Activated CD4-positive, alpha-beta T cell treated with anti-CD3 and anti-CD28 coated beads, Interleukin-2, amount 50 U/mL, for 48 hours (primary cell): Measurements from ENCODE around the gene NAALADL1.
"Not testable (repeated sequence)": the region's sequence is repeated elsewhere in the genome, so short reads cannot be mapped to it uniquely, and the experiment has no call there.

Experiments used
- DNase-seq, 2 experiments: peaks; one replicate each; pipeline ENCODE4 v3.0.0-alpha.2; 2020

NAALADL1 gene

DNA sequence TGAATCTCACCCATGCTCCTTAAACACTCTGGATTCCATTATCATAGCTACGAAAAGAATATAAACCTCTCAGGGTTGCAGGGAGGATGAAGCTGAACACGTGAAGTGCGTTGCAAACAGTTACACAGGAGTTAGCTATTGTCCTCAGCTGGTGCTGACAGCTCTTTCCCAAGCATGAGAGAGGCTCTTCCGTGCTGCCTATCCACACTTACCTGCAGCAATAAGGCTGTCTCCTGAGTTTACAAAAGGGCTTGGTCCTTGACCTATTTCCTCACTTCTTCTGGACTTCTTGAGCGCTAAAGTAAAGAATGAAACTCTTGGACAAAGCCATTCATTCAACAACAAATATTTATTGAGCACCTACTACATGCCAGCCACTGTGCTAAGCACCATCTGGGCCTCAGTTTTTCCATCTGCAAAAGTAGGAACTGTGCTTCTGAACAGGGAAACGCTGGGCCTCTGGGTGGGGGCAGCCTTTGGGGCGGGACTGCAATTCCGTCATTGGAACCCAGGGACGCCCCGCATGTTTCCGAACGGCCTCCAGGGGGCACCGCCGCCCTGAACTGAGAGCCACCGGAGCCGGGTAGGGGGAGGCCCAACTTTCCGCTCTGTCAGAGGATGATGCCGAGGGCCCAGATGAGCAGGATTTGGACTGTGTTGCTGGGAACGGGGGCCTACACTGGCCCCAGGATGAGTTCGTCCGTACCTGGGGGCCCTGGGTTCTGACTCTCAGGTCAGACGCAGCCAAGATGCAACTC, 45.0 kb downstream of the NAALADL1 start:
- DNase-seq, result peak; percentile 93 to 95

DNA sequence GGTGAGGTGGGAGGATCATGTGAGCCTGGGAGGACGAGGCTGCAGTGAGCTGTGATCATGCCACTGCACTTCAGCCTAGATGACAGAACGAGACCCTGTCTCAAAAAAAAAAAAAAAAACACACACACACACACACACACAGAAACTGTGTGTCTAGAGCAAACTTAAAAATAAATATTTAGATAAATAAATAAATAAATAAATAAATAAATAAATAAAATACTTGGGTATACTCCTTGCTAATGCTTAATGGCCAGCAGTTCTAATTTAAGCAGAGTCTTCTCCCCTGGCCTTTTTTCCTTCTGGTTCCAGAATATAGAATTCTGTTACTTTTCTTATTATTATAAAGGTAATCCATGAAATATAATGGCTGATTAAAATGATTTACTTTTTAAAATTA, 49.5 kb downstream of the NAALADL1 start:
- DNase-seq, result no peak

DNA sequence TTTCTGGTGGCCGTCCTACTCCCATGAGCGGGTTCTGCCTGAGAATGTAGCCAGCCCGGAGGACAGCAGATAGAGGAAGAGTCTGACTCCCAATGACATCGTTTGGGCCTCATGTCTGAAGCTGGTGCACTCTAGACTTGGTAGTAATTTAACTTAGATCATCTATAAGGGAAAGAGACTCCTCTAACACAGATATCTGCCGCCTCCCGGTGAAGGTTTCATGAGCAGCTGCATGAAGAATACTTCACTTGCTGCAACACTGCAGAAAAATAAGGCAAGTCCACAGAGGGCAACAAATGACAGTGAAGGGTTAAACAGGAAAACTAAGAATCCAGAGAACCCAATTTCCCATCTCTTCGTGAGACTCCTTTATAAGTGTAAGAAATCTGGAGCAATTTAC, 50.3 kb downstream of the NAALADL1 start:
- no peak for DNase-seq

DNA sequence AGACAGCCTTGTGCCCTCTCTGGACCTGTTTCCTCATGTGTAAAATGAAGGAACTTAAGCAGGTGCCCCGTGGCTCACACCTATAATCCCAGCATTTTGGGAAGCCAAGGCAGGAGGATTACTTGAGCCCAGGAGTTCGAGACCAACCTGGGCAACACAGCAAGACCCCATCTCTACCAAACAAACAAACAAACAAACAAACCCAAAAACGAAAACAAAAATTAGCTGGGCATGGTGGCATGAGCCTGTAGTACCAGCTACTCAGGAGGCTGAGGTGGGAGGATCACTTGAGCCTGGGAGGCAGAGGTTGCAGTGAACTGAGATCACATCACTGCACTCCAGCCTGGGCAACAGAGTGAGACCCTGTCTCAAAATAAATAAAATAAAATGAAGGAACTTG, 54.4 kb downstream of the NAALADL1 start:
- DNase-seq, result not testable (repeated sequence)

DNA sequence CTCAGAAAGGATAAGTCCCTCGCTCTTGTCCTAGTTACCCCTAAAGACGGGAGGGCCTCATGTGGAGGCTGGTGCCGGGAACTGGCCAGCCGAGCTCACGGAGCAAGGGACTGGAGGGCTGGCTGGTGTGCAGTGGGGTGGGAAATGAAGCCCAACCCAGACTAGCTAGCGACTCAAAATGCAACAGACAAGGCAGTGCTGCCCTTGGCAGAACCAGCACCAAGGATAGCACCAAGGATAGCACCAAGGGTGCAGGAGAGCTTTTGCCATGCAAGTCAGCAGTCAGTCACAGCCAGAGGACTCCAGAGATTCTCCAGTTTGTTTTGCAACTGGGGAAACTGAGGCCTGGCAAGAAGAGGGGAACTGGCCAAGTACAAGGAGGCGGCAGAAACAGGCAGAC, 55.1 kb downstream of the NAALADL1 start:
- DNase-seq, result no peak

DNA sequence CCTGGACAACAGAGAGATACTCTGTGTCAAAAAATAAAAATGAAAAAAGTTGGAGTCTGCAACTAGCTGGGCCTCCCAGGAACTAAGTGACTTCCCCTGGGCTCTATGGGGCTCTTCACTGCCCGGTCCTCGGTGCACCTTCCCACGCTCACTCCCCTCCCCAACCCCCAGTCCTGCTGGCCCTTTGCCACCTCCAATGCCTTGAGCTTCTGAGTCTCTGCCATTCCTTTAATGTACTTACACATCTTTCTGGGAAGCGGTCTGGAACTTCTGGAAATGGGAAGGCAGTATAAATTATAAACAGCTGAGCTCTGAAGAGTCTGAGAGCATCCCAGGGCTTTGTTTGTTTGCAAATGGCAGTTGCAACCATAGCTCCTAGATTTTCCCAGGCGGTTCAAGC, 55.6 kb downstream of the NAALADL1 start:
- DNase-seq, result no peak

DNA sequence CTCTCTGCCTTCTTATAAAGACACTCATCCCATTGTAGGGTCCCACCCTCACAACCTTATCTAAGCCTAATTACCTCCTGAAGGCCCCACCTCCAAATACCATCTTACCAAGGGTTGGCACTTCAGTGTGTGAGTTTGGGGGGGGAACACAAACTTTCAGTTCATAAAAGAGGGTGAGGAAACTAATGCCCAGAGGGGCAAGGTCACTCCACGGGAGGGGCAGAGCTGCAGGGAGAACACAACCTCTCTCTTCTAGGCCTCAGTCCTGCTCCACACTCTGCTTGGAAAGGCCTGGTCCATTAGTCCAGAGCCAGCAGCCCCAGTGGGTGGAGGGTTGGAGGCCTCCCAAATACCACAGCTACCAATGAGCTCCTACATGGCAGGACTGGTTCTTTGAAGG, 58.9 kb downstream of the NAALADL1 start:
- DNase-seq, result no peak

DNA sequence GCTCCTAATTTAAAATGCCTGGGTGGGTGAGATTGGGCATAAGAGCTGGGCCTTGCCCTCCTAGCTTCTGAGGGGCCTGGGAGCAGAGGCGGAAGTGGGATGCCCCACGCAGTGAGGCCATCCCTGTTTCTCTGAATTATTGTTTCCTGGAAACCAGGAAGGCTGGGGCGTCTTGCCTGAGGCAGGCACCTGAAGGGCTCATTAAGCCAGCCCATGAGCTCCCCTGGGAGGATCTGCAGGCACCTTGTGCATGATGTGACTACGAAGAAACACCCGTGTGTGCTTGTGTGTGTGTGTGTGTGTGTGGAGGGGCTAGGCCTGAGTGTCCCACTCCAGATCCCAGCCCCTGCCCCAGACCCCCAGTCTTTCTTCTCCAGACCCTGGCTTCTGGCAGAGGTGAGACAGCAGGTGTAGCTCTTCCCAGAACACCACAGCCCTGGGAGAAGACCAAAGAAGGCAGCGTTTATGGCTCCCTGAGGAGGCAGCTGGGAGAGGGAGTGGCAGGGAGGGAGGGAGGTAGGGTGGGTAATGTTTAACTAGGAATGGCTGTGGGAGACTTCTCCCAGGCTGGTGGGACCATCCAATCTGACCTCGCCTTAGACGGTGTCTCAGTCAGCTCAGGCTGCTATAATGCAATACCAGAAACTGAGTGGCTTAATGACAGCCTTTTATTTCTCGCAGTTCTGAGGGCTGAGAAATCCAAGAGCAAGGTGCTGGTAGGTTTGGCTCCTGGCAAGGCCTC, 59.5 kb downstream of the NAALADL1 start:
- DNase-seq, result peak; percentile 10 to 25

DNA sequence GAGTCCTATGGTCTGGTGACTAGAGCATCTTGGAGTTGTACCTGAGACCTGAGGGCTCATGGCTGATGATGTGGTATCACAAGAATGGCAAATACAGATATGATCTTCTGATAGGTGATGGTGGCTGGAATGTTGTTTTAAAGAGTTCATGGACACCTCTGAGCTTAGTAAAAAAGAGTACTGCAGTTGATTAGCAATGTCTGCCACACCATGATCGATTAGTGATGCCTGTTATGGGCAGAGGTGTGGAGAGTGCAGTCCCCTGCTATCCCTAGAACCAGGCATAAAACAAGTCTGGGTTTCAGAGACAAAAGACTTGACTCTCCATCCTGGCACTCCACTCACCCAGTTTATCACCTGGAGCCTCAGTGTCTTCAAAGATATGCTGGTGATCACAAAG, 60.2 kb downstream of the NAALADL1 start:
- DNase-seq, result peak; percentile 14 to 21

DNA sequence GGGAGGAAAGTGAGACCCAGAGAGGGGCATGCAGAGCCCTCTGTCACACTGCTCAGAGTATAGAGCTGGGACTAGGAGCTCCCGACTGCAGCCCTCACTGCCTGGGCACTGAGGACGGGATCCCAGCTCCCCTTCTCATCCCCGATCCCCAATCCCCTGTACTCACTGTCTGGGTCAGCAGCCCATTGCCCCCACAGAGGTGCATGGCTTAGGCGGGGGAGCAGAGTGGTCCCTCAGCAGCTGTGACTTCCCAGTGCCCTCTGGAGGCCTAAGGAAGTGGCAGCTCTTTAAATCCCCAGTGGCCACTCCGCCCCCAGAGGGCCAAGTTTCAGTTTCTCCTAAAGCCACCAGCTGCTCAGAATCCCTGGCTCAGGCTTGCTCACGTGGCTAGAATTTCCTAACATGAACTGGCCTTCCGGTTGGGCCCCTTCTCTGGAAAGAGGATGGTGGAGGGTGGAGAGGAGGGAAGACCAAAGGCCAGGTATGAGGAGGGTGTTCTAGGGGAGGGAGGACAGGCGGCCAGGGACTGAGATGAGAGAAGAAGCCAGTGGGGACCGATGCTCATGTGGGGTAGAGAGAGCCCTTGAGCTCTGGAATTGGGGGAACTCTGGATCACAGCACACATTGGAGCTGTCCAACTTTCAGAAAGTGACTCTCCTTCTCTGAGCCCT, 61.5 kb downstream of the NAALADL1 start, which contains the start of gene BATF2:
Gene BATF2 (minus strand): TSS at position 262 of the 671 bp plus-strand sequence. CDS start 57 bp downstream, at position 205.
- DNase-seq, result no peak

DNA sequence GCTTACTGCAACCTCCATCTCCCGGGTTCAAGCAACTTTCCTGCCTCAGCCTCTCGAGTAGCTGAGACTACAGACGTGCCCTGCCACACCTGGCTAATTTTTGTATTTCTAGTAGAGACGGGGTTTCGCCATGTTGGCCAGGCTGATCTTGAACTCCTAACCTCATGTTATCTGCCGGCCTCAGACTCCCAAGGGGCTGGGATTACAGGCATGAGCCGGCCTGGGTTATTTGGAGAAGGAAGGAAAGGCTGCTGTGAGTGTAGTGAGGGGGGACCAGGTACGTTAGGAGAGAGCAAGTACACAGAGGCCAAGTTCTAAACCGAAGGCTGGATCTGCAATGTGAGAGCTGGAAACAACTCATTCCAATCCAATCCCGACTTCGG, 62.0 kb downstream of the NAALADL1 start:
- no peak for DNase-seq
